Ovary (tissue), 3 donors: ENCODE measurements around the gene OPCML.

Experiments used
- EP300 ChIP-seq: sonication (generic); formaldehyde crosslinking; IDR thresholded peaks from one replicate; pipeline ENCODE4 v1.6.1; 2017; ENCODE audit warnings: antibody characterized with exemption
- POLR2A ChIP-seq: fragments of 450-650 bp; IDR thresholded peaks from one replicate; pipeline ENCODE4 v1.6.1; 2017; ENCODE audit warnings: antibody characterized with exemption, mild to moderate bottlenecking, moderate library complexity
- TF ChIP-seq, protein P1 (sequence below), 3 donors: fragments of 450-650 bp in 2 of 3; fragments of 200-600 bp in 1 of 3; IDR thresholded peaks; one replicate each; pipeline versions ENCODE4 v1.5.1 to v1.8.0; 2016 to 2022; ENCODE audit warnings: antibody characterized with exemption in 3 of 3, mild to moderate bottlenecking in 1 of 3
- donor health status: DM: no; HTN: no; CAD: no.

DNA sequence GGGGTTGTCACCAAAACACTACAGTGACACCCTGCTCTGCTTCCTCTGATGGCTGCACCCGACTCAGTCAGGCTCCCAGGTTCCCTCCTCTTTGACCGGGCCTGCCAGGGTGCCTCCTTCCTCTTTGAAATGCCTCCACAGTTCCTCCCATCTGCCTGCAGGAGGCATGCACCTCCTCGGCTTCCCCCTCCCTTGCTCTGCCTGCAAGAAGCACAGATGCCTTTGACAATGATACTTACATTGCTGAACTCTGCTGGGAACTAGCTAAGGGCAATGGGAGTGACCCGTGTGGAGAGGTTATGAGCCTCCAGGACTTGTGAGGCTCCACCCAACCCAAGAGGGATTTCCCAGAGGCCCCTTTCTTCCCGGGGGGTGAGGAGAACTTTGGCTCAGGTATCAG, 674.1 kb downstream of the OPCML start:
- TF ChIP-seq, protein P1, sequence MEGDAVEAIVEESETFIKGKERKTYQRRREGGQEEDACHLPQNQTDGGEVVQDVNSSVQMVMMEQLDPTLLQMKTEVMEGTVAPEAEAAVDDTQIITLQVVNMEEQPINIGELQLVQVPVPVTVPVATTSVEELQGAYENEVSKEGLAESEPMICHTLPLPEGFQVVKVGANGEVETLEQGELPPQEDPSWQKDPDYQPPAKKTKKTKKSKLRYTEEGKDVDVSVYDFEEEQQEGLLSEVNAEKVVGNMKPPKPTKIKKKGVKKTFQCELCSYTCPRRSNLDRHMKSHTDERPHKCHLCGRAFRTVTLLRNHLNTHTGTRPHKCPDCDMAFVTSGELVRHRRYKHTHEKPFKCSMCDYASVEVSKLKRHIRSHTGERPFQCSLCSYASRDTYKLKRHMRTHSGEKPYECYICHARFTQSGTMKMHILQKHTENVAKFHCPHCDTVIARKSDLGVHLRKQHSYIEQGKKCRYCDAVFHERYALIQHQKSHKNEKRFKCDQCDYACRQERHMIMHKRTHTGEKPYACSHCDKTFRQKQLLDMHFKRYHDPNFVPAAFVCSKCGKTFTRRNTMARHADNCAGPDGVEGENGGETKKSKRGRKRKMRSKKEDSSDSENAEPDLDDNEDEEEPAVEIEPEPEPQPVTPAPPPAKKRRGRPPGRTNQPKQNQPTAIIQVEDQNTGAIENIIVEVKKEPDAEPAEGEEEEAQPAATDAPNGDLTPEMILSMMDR (IDR thresholded peaks at IDR 0.05), result no peak
- TF ChIP-seq POLR2A (no peak), EP300 (no peak)
